GM12892 (cell line): ENCODE measurements around the gene FUT8.

Experiments used
- DNase-seq: peaks from one replicate; pipeline ENCODE4 v3.0.0; 2011; ENCODE audit not compliant: insufficient read length
- FAIRE-seq: peaks from 2 replicates; lab custom pipeline; 2011; peaks lifted over from hg19 to GRCh38; lab: Jason Lieb, UNC
- POLR2A ChIP-seq: IDR thresholded peaks from 2 replicates; pipeline ENCODE4 v1.6.1; 2011; ENCODE audit warnings: low read depth, low read length, control low read depth
- POLR2AphosphoS5 ChIP-seq: IDR thresholded peaks from 2 replicates; pipeline ENCODE4 v1.6.1; 2011; ENCODE audit warnings: low read depth, low read length, control low read depth
- TAF1 ChIP-seq: IDR thresholded peaks from 2 replicates; pipeline ENCODE4 v1.6.1; 2011; ENCODE audit warnings: low read depth, mild to moderate bottlenecking, control low read depth, low read length, borderline replicate concordance

Gene FUT8

DNA sequence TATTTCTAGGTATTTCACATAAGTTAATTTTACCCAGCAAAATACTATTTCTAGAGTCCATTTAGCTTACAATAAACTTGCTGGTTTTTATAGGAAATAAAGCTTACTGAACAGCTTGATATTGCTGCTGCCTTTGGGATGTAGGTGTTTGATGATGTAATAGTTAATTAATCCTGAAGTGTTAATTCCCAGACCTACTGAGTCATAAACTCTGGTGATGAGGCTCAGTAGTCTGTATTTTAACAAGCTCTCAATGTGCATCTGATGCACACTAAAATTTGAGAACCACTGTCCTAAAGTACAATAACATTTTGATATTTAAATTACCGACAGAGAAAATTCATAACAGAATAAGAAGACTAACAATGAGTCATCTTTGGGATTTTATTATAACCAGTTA lies 168.4 kb downstream of the FUT8 start:
- no peak for FAIRE-seq
- no peak for TF ChIP-seq TAF1
- TF ChIP-seq POLR2AphosphoS5: no peak
- TF ChIP-seq POLR2A: no peak
- no peak for DNase-seq

DNA sequence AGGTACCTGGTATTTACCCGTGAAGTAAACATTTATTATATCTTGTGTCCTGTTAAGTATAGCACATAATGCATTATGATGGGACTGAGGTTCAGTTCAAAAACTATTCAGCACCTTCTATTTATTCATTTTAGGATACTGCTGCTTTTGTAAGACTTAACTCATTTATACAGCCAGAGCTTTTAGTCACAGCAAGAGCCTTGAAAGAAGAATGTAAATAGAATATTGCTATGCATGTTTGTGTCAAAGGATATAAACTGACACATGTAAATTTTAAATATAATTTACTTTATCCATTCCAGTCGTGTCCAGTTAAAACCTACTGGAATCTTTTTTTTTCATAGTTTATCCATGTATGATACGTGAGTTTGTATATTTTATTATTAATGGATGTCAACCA lies 168.8 kb downstream of the FUT8 start:
- TF ChIP-seq POLR2AphosphoS5 (no peak), POLR2A (no peak), TAF1 (no peak)
- FAIRE-seq: no peak
- no peak for DNase-seq

DNA sequence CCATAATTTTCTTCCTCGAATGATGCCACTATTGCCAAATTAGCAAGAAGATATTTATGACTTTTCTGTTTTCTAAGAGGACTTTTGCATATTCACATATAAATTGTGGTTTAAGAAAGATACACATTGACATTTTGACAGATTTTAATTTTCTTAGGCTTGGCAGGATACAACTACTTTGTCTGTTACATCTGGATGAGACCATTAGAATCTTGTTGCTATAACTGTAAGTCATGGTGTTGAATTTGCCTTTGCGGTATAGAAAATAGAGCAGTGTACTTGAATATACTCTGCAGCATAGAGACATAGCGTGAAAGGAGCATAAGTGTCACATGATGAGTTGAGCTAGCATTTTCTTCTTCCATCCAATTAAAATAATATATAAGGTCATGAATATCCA lies 169.3 kb downstream of the FUT8 start:
- DNase-seq (no peak), FAIRE-seq (no peak)
- no peak for TF ChIP-seq POLR2AphosphoS5
- TF ChIP-seq POLR2A: no peak
- no peak for TF ChIP-seq TAF1

DNA sequence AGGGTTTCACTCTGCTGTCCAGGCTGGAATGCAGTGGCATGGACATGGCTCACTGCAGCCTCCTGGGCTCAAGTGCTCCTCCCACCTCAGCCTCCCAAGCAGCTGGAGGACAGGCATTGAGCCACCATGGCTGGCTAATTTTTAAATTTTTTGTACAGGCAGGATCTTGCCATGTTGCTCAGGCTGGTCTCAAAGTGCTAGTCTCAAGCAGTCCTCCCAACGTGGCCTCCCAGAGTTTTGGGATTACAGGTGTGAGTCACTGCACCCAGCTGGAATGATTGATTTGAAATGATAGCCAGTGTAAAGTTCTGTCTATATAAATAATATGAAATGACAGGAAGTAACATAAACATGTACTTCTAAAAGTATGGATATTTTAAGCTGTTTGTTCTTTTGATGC lies 172.7 kb downstream of the FUT8 start:
- no peak for DNase-seq
- TF ChIP-seq POLR2AphosphoS5: no peak
- no peak for TF ChIP-seq TAF1
- no peak for FAIRE-seq

DNA sequence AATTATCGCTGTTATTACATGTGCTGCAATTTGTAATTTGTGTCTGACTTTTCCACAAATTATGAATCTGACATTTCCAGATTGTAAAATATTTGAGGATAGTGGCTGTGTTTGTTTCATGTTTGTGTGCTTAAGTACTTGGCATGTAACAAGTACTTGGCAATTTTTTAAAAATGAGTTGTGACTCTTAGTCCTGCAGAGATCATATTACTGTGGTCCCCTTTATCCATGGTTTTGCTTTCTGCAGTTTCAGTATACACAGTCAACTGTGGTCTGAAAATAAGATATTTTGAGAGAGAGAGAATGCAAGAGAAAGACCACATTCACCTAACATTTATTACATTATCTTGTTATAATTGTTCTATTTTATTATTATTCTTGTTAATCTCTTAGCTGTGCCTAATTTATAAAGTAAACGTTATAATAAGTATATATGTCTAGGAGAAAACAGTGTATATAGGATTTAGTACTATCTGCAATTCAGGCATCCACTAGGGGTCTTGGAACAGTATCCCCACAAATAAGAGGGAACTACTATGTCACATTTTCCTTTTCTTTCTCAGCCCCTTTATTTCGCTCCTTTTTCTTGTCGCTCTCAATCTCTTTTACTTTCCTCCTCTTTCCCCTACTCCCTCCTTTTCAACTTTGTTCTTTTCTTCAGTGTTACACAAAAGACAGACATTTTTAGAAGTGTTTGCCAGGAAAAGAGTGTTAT lies 176.1 kb downstream of the FUT8 start:
- no peak for FAIRE-seq
- DNase-seq: no peak
- TF ChIP-seq POLR2AphosphoS5: no peak
- no peak for TF ChIP-seq TAF1
- no peak for TF ChIP-seq POLR2A

DNA sequence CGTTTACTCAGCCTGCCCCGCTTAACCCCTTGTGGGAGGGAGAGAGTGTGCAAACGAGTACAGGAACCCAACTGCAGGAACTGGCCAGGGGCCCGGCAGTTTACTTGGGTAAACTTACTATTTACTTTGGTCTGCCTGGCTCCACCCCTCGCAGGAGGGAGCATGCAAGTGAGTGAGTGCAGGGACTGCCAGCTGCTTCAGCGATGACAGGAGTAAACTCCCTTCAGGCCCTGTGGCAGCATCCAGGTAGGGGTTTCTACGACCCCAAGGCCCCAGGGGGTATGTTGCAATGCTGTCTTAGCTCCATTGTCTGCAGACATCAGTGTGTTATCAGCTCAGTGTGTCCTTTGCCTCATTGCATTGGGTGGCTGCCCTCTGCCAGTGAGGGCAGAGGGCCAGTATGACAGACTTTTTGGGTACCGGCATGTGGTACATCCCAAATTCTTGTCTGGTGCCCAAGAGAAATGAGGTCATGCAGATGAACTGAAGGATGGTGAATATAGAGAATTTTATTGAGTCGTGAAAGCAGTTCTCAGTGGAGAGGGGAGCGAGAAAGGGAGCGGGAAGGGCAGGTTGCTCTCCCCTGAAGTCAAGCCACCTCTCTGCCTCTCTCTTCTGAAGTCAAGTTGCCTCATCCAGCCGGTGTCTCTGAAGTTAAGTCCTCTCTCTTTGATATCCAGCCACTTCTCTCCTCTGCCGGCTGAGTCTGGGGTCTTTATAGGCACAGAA lies 181.8 kb downstream of the FUT8 start:
- FAIRE-seq (no peak), DNase-seq (no peak)
- TF ChIP-seq TAF1 (no peak), POLR2A (no peak), POLR2AphosphoS5 (no peak)

DNA sequence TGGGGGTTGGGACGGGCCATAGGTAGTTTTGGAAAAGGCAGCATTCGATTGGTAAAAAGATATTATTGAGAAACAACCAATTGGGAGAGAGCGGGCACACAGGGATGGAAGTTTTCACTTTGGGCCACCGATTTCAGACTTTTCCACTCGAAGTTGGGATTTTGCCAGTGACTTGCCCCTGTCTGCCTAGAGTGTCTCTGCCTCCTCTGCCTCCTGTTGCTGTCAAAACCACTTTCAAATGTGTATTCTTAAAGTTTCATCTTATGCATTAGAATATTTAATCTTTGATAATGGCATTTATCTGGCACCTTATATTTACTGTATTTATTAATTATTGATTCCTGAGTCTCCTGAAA lies 182.3 kb downstream of the FUT8 start:
- no peak for FAIRE-seq
- DNase-seq: no peak
- no peak for TF ChIP-seq POLR2A
- TF ChIP-seq POLR2AphosphoS5: no peak
- no peak for TF ChIP-seq TAF1

DNA sequence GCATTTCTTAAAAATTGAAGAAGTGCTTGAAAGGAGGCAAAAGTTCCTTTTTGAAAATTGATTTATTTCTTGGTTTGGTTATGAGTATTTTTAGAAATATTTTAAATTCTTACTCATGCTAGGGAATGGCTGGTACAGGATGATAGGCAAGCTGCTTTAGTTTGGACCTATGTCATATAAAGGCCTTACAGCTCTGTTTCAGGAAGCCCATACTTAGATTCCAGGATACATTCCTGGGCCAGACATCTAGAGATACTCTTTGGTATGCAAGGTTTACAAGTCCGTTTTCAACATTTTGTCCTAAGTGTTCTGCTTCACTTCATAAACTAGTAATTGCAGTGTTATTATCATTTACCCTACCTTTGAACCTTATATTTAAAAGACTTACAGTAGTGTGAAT lies 186.8 kb downstream of the FUT8 start:
- TF ChIP-seq POLR2AphosphoS5 (no peak), TAF1 (no peak), POLR2A (no peak)
- FAIRE-seq (no peak), DNase-seq (no peak)

DNA sequence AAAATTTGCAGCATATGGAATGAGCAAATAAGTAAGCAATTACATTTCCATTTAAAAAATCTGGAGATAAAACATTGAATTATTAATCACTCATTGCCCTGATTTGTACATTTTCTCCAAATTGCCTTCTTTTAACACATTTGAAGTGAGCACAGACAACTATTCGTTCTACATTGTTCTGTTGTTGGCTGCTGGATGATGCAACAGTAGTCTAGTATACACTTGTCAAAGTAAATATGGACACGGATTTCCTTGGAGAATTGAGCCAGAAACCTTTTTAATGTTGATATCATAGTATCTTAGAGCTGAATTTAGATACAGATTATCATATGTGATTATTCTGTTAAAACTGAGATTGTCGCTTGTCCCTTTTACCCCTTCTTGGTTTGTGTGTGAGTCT lies 188.2 kb downstream of the FUT8 start:
- FAIRE-seq (no peak), DNase-seq (no peak)
- no peak for TF ChIP-seq POLR2AphosphoS5
- TF ChIP-seq TAF1: no peak
- TF ChIP-seq POLR2A: no peak

DNA sequence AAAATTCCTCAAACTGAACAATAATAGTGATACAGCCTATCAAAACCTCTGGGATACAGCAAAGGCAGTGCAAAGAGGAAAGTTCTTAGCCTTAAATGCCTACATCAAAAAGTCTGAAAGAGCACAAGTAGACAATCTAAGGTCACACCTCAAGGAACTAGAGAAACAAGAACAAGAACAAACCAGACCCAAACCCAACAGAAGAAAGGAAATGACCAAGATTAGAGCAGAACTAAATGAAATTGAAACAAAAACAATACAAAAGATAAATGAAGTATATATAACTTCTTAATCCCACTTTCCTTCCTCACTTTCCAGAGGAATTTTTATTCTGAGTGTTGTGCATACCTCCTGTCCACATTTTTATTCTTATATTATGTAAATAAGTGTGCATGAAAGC lies 192.0 kb downstream of the FUT8 start:
- TF ChIP-seq TAF1 (no peak), POLR2AphosphoS5 (no peak), POLR2A (no peak)
- DNase-seq (no peak), FAIRE-seq (no peak)

DNA sequence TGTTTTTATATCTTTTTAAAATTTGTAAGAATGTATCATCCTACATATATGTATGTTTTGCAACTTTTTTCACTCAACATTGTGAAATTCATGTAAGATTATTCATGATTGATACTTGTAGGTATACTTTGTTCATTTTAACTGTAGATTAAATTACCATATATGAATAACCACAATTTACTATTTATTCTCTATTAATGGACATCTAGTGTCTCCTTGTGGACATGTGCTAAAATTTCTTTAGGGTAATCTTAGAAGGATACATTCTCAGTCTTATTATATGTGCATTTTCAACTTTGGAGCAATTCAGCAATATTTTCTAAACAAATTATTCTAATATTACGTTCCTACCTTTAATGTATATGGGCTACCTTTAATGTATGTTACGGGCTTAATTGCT lies 192.4 kb downstream of the FUT8 start:
- FAIRE-seq (no peak), DNase-seq (no peak)
- no peak for TF ChIP-seq POLR2AphosphoS5

DNA sequence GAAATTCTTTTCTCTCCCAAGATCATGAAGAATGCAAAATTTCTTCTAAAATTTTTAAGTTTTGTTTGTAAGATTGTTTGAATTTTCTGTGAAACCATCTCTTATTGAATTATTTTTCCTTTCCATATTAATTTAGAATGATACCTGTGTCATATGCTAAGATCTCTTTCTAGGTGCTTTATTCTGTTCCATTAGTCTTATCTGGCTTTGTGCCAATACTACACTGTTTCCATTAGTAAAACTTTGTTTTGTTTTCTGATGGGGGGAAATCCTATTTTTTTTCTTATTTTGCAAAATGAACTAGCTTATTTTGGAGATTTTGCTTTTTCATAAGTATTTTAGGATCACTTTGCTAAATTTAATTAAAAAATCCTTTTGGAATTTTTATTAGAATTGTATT lies 193.9 kb downstream of the FUT8 start:
- FAIRE-seq: no peak
- no peak for TF ChIP-seq TAF1
- TF ChIP-seq POLR2A: no peak
- no peak for TF ChIP-seq POLR2AphosphoS5
- no peak for DNase-seq
